LNCaP clone FGC (cell line): ENCODE results near the gene PAQR8.
A peak's percentile ranks its signal among the peaks of the same experiment; 100 is the strongest.

ENCODE experiments used
- DNase-seq: peaks from one replicate; pipeline ENCODE4 v3.0.0-alpha.2; 2011; ENCODE audit warnings: low read depth
- H3K4me3 ChIP-seq: 2 replicates; pipeline ENCODE4 v1.5.1; 2011; ENCODE audit warnings: mild to moderate bottlenecking, low read depth, low read length, control low read depth
- CTCF ChIP-seq: IDR thresholded peaks from 2 replicates; pipeline ENCODE4 v1.5.1; 2012; ENCODE audit warnings: mild to moderate bottlenecking; ENCODE audit not compliant: control insufficient read depth, insufficient read depth; ENCODE audit errors: extremely low read depth

PAQR8 gene

GRCh38 chr6:52360028-52360427 is 1.9 kb upstream of the PAQR8 start:
- no peak for TF ChIP-seq CTCF
- H3K4me3 ChIP-seq = no peak overlapping the region
- no peak for DNase-seq

DNA sequence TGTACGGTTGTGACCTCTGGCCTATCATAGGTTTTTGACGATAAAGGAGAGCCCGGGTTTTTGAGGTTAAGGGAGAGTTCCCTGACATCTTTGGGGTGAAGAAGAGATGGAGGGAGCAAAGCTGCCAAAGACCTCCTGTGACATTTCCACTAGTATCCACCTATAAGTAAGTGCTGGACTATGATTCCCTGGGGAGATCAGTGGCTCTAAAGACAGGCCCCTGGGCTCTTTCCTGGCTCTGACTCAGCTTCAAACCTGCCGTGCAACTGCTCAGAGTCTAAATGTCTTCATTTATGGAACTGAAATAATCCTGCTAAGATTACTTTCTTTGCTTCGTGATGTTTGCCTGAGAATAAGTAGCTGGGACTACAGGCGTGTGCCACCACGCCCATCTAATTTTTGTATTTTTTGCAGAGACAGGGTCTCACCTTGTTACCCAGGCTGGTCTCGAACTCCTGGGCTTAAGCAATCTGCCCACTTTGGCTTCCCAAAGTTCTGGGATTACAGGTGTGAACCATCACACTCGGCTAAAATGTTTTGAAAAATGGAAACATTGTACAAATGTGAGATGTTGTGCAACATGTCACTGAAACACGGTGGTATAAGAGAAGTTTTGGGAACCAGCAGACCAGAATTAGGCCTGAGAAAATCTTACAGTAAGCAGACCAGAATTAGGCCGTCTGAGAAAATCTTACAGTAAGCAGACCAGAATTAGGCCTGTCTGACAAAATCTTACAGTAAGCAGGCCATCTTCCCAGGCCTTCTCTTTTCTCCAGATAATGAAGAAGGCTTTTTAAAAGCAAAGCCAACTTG is 1.1 kb upstream of the PAQR8 start:
- H3K4me3 ChIP-seq = no peak overlapping the region; the same call in 1 of the 2 replicates
- no peak for TF ChIP-seq CTCF

DNA sequence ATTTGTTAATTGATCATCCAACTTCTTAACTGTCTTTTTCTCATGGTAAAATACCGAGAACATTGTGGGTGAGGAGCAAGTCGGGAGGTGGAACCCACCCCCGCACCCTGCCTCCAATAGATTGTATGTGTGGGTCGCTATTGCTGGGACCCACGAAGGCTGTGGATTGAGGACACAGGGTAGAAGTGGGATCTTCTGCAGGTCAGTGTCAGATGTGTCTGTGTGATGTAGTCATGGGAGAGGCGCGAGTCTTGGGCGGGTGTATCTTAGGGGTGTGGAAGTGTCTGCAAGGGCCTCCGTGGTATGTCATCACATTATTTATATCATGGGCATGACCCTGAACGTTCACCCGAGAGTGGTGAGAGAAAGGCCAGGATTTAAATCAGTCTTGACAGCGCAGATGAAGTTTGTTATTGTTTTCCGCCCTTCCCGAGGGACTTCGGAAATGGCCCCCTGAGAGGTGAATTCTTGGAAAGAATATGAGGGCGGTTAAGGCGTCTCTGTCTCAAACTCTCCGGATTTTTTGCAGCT is 472 bp upstream of the PAQR8 start:
- peak overlapping the region; percentile 65 for H3K4me3 ChIP-seq
- TF ChIP-seq CTCF = no peak
- DNase-seq = no peak

More for the DNA sequence above, 1.1 kb upstream of the PAQR8 start:
- DNase-seq = no peak

DNA sequence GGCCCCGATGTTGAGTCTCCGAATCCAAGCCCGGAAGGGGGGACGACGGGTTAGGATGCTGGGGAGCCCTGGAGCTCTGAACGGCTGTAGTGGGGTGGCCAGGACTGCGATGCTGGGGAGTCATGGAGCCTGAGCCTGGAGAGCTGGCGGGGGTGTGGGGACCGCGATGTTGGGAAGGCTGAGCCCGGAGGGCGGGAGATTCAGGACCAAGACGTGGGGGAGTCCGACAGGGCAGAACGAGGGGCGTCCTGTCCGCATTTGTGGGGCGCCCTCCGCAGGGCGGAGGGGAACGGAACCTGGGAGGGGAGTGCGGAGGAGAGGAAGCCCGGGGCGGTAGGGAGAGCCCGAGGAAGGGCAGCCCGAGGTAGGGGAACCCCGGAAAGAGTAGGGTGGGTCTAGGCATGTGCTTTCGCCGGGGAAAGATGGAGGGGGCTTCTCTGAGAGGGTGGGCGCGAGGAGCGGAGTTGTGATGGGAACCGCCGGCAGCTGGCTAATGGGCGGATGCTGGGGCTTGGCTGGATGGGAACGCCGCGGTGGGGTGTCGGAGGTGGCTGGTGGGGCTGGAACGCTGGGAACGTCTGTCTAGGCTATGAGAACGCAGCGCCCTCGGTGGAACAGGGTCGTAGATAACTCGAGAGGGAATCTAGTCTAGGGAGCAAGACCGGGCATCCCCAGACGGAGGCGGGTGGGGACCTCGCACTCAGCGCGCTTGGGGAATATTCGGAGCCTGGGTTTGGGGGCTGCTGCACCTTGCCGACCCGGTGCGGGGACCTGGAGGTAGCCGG is 684 bp downstream of the PAQR8 start:
- peak overlapping the region; percentile 65 for H3K4me3 ChIP-seq
- DNase-seq = no peak
- no peak for TF ChIP-seq CTCF

DNA sequence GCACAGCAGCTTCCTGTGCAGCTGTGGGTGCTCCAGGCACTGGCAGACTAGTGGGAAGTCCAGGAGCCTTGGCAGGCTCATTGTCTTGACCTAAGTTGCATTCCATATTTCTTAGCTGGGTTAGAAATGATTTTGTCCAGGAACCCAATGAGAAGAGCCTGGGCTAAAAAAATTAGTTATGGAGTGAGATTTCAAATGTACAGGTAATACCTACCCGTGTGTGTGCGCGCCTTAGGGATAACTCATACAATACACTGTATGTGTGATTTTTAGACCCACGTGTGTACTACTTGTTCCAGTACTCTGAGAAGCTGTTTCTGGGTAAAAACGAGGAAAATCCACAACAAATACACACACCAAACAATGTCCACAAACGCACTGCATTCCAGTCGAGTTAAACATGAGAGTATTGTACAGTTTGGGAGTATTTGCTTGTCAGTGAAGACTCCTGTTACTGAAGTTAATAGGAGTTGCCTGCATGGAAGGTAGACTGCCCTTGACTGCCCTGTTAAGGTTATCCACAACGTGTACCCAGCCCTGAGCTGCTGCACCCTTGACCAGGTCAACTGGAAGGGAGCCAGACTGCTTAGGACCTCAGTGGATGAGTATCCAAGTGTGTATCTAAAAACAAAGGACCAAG is 1.4 kb downstream of the PAQR8 start:
- no peak for TF ChIP-seq CTCF

DNA sequence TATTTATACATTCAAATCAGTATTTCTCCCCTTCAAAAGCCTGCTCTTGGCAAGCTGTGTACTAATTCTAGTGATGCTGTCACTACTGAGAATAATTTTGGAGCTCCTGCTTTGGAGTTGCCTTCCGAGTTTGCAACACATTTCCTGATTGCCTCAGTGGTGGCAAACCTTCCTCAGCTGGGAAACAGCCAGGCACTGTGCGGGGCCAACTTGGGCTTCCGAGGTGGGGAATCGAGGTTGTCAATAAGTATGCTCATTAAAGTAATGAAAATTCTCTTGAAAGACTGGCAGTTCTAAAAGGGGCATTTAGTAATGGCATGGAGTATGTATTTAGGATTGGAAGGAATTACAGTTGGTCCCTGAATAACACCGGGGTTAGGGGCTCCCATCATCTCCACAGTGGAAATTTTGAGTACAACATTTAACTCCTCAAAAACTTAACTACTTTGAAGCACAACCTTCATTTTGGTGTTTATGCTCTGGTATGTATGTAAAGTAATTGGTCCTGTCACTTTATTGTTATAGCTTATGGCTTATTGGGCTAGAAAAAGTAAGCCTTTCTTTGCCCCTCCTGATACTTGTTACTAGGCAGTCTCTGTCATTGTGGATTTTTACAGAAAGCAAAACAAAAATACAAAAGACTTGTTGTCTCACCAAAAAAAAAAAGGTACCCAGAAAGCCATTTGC is 2.7 kb downstream of the PAQR8 start:
- no peak for DNase-seq
- H3K4me3 ChIP-seq = no peak overlapping the region
- no peak for TF ChIP-seq CTCF

More for the DNA sequence above, 1.4 kb downstream of the PAQR8 start:
- no peak overlapping the region for H3K4me3 ChIP-seq
- no peak for DNase-seq
